SU-DHL-6 (cell line): ENCODE results near the gene DRD3.

Source experiments
- EZH2phosphoT487 ChIP-seq: fragments of 200-600 bp; sonication (generic), shearing (Covaris generic); conservative IDR thresholded peaks from 2 replicates; pipeline ENCODE4 v1.6.1; 2018; ENCODE audit warnings: mild to moderate bottlenecking, antibody characterized with exemption, low read length, moderate library complexity, mixed read lengths
- TF ChIP-seq, protein P1 (sequence below): fragments of 200-600 bp; sonication (generic); IDR thresholded peaks from one replicate; pipeline ENCODE4 v1.5.1; 2017; ENCODE audit warnings: antibody characterized with exemption, mild to moderate bottlenecking, low read length, moderate library complexity; ENCODE audit not compliant: insufficient read depth, poor library complexity, severe bottlenecking

DNA sequence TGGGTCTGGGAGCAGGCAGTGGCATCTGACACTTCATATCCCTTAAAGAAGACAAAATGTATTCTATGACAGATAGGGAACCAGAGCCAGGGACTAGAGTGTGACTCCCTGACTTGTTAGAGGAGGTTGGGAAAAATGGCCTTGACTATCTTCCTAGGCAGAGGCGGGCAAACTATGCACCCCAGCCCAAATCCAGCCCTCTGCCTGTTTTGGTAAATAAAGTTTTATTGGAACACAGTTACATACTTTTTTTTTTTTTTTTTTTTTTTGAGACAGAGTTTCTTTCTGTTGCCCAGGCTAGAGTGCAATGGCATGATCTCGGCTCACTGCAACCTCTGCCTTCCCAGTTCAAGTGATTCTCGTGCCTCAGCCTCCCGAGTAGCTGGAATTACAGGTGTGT, 75.0 kb downstream of the DRD3 start:
- TF ChIP-seq EZH2phosphoT487 = no peak
- TF ChIP-seq, protein P1, sequence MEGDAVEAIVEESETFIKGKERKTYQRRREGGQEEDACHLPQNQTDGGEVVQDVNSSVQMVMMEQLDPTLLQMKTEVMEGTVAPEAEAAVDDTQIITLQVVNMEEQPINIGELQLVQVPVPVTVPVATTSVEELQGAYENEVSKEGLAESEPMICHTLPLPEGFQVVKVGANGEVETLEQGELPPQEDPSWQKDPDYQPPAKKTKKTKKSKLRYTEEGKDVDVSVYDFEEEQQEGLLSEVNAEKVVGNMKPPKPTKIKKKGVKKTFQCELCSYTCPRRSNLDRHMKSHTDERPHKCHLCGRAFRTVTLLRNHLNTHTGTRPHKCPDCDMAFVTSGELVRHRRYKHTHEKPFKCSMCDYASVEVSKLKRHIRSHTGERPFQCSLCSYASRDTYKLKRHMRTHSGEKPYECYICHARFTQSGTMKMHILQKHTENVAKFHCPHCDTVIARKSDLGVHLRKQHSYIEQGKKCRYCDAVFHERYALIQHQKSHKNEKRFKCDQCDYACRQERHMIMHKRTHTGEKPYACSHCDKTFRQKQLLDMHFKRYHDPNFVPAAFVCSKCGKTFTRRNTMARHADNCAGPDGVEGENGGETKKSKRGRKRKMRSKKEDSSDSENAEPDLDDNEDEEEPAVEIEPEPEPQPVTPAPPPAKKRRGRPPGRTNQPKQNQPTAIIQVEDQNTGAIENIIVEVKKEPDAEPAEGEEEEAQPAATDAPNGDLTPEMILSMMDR = no peak
